Endodermal cell (in vitro differentiated cells): ENCODE measurements around the gene ZNF787. TPM values are rescaled to one million over a fixed set of nuclear protein-coding genes. Genes with fewer than 3 reads are reported as not detected.
A peak's percentile ranks its signal among the peaks of the same experiment; 100 is the strongest.
"Not testable (repeated sequence)": the region's sequence is repeated elsewhere in the genome, so short reads cannot be mapped to it uniquely, and the experiment has no call there.

Source experiments
- DNase-seq: peaks from one replicate; pipeline ENCODE4 v3.0.0-alpha.2; 2017
- H3K27ac ChIP-seq: 2 replicates; pipeline ENCODE4 v1.5.1; 2013; ENCODE audit warnings: mild to moderate bottlenecking, low read depth, low read length, moderate library complexity
- H3K27me3 ChIP-seq: 2 replicates; pipeline ENCODE4 v1.6.1; 2013; ENCODE audit warnings: mild to moderate bottlenecking, low read length, moderate library complexity; ENCODE audit not compliant: insufficient read depth, control insufficient read depth, poor library complexity, severe bottlenecking
- H3K36me3 ChIP-seq: 2 replicates; pipeline ENCODE4 v1.7.0; 2013; ENCODE audit warnings: mild to moderate bottlenecking, low read length, moderate library complexity; ENCODE audit not compliant: control insufficient read depth, insufficient read depth
- H3K4me1 ChIP-seq: one replicate; pipeline ENCODE4 v1.7.0; 2013; ENCODE audit warnings: low read length; ENCODE audit not compliant: control insufficient read depth, insufficient read depth
- H3K4me3 ChIP-seq: 2 replicates; pipeline ENCODE4 v1.5.1; 2013; ENCODE audit warnings: mild to moderate bottlenecking, low read length, moderate library complexity
- H3K9ac ChIP-seq: 2 replicates; pipeline ENCODE4 v1.6.1; 2013; ENCODE audit warnings: mild to moderate bottlenecking, low read length, moderate library complexity; ENCODE audit not compliant: poor library complexity, severe bottlenecking; ENCODE audit errors: extremely low read depth
- H3K9me3 ChIP-seq: 2 replicates; pipeline ENCODE4 v1.6.1; 2013; ENCODE audit warnings: mild to moderate bottlenecking, low read length, moderate library complexity; ENCODE audit not compliant: control insufficient read depth
- H3K27ac Mint-ChIP-seq: 2 replicates; pipeline ENCODE4 v1.8.0; 2020; ENCODE audit warnings: mixed read lengths
- H3K27me3 Mint-ChIP-seq: 2 replicates; pipeline ENCODE4 v1.8.0; 2021; ENCODE audit warnings: mild to moderate bottlenecking, mixed read lengths; ENCODE audit not compliant: insufficient read depth
- H3K36me3 Mint-ChIP-seq: 2 replicates; pipeline ENCODE4 v1.8.0; 2020; ENCODE audit warnings: low read depth, mixed read lengths
- H3K4me1 Mint-ChIP-seq: 2 replicates; pipeline ENCODE4 v1.8.0; 2020; ENCODE audit warnings: mixed read lengths
- H3K4me3 Mint-ChIP-seq: 2 replicates; pipeline ENCODE4 v1.8.0; 2020; ENCODE audit warnings: mild to moderate bottlenecking, moderate library complexity, mixed read lengths
- H3K9me3 Mint-ChIP-seq: 2 replicates; pipeline ENCODE4 v1.8.0; 2020; ENCODE audit warnings: mild to moderate bottlenecking, mixed read lengths
- WGBS, 2 experiments: methylation state at CpG; one replicate each; pipeline versions ENCODE4 v1.1.5 to v1.1.7; 2013; ENCODE audit warnings: missing lambda C conversion rate in 2 of 2, mixed read lengths in 1 of 2; ENCODE audit not compliant: insufficient coverage in 1 of 2, insufficient read length in 1 of 2; 5-methylcytosine and 5-hydroxymethylcytosine counted together
- total RNA-seq, 2 donors: library from RNA; stranded (reverse); fragmentation: NEBNext Ultra II Directional in 1 of 2; extraction: Animal tissue kit (Norgen Biotek cat#: 25700) in 1 of 2; gene quantifications; 2 replicates in 1 of 2; 3 replicates in 1 of 2; pipeline ENCODE4 v1.2.1, GENCODE V29; 2021
- TF ChIP-seq, protein P1 (sequence below): fragments of 200-600 bp; sonication (generic); conservative IDR thresholded peaks from 2 replicates; pipeline ENCODE4 v1.5.0; 2021; ENCODE audit warnings: antibody characterized with exemption, mild to moderate bottlenecking

Gene ZNF787
- total RNA-seq, 2 donors from 2014 or later: 42.1 to 43.7 TPM

GRCh38 chr19:56107626-56108351, 13.3 kb downstream of the ZNF787 start:
- peaks cover 3% of the 10 kb centered on the region for H3K36me3 ChIP-seq
- no peaks in the 10 kb centered on the region for H3K9me3 ChIP-seq
- no peak overlapping the region for H3K4me3 ChIP-seq
- peaks cover 5% of the 10 kb centered on the region for H3K4me1 ChIP-seq
- no peak overlapping the region for H3K27ac ChIP-seq
- Mint-ChIP-seq H3K4me3 (no peak overlapping the region), H3K27me3 (no peaks in the 10 kb centered on the region), H3K9me3 (no peaks in the 10 kb centered on the region), H3K4me1 (peaks cover 27% of the 10 kb centered on the region), H3K27ac (no peak overlapping the region), H3K36me3 (peaks cover 11% of the 10 kb centered on the region)
- no peak for DNase-seq
- 88 to 89% methylated on average over 12 to 26 of the region's 27 CpGs for WGBS, 2 experiments
- TF ChIP-seq, protein P1, sequence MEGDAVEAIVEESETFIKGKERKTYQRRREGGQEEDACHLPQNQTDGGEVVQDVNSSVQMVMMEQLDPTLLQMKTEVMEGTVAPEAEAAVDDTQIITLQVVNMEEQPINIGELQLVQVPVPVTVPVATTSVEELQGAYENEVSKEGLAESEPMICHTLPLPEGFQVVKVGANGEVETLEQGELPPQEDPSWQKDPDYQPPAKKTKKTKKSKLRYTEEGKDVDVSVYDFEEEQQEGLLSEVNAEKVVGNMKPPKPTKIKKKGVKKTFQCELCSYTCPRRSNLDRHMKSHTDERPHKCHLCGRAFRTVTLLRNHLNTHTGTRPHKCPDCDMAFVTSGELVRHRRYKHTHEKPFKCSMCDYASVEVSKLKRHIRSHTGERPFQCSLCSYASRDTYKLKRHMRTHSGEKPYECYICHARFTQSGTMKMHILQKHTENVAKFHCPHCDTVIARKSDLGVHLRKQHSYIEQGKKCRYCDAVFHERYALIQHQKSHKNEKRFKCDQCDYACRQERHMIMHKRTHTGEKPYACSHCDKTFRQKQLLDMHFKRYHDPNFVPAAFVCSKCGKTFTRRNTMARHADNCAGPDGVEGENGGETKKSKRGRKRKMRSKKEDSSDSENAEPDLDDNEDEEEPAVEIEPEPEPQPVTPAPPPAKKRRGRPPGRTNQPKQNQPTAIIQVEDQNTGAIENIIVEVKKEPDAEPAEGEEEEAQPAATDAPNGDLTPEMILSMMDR: no peak
- no peaks in the 10 kb centered on the region for H3K27me3 ChIP-seq
- H3K9ac ChIP-seq: no peak overlapping the region

DNA sequence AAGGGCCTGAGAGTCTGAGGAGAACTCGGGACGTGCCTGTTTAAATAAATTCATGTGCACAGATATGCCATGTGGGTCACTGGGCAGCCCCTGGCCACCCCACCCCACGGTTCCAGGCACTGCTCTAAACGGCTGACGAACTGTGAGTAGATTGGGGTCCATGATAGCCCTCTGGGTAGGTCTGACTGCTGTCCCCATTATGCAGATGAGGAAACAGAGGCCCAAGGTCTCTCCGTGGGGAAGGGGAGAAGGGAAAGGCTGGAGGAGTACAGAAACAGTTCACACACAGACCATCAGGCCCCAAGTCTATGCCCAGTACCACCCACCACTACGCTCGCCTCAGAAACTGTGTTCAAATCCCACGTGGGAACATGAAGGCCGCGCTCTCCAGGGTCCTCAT, 14.1 kb downstream of the ZNF787 start:
- TF ChIP-seq, protein P1: no peak
- Histone ChIP-seq H3K9ac (no peak overlapping the region), H3K27me3 (no peaks in the 10 kb centered on the region), H3K27ac (no peak overlapping the region), H3K4me3 (no peak overlapping the region), H3K9me3 (no peaks in the 10 kb centered on the region), H3K4me1 (peaks cover 5% of the 10 kb centered on the region), H3K36me3 (peaks cover 4% of the 10 kb centered on the region)
- H3K27me3 Mint-ChIP-seq: no peaks in the 10 kb centered on the region
- 90 to 96% methylated on average over 10 to 11 of the region's 11 CpGs for WGBS, 2 experiments
- H3K36me3 Mint-ChIP-seq: peaks cover 11% of the 10 kb centered on the region
- peak overlapping the region; percentile 39 for H3K27ac Mint-ChIP-seq
- no peak for DNase-seq
- H3K4me3 Mint-ChIP-seq: no peak overlapping the region
- H3K9me3 Mint-ChIP-seq: no peaks in the 10 kb centered on the region
- H3K4me1 Mint-ChIP-seq: peaks cover 22% of the 10 kb centered on the region

- peak overlapping the region; percentile 64 for H3K27ac Mint-ChIP-seq
- 90 to 92% methylated on average over 15 to 27 of the region's 27 CpGs for WGBS, 2 experiments
- H3K4me1 Mint-ChIP-seq: peaks cover 19% of the 10 kb centered on the region
Observed at GRCh38 chr19:56106397-56106849, 14.7 kb downstream of the ZNF787 start.

GRCh38 chr19:56105831-56106396, 15.2 kb downstream of the ZNF787 start:
- H3K4me3 Mint-ChIP-seq, H3K9me3 ChIP-seq, H3K27me3 ChIP-seq, H3K4me1 ChIP-seq, H3K27me3 Mint-ChIP-seq, DNase-seq, H3K9me3 Mint-ChIP-seq, H3K9ac ChIP-seq, H3K4me3 ChIP-seq: not testable (repeated sequence)
- Mint-ChIP-seq H3K36me3 (peaks cover 18% of the 10 kb centered on the region), H3K4me1 (peaks cover 17% of the 10 kb centered on the region), H3K27ac (peak overlapping the region; percentile 64)
- 96 to 97% methylated on average over 53 to 59 of the region's 61 CpGs for WGBS, 2 experiments
- peak overlapping the region; percentile 81 for H3K27ac ChIP-seq
- H3K36me3 ChIP-seq: peaks cover 12% of the 10 kb centered on the region

More at GRCh38 chr19:56106397-56106849, 14.7 kb downstream of the ZNF787 start:
- Mint-ChIP-seq H3K9me3 (no peaks in the 10 kb centered on the region), H3K36me3 (peaks cover 14% of the 10 kb centered on the region), H3K4me3 (no peak overlapping the region), H3K27me3 (no peaks in the 10 kb centered on the region)
- Histone ChIP-seq H3K9ac (no peak overlapping the region), H3K27me3 (no peaks in the 10 kb centered on the region), H3K4me3 (no peak overlapping the region), H3K27ac (no peak overlapping the region), H3K4me1 (peaks cover 5% of the 10 kb centered on the region), H3K9me3 (no peaks in the 10 kb centered on the region), H3K36me3 (peaks cover 8% of the 10 kb centered on the region)
- no peak for DNase-seq
- TF ChIP-seq, protein P1: no peak
